Cerebellar nuclear complex (tissue), 1 donor: ENCODE results near the gene SHTN1.

Experiments used
- DNase-seq, 2 experiments: peaks; one replicate each; lab custom pipeline; 2025; lab: John Stamatoyannopoulos, UW

The SHTN1 gene, protein sequence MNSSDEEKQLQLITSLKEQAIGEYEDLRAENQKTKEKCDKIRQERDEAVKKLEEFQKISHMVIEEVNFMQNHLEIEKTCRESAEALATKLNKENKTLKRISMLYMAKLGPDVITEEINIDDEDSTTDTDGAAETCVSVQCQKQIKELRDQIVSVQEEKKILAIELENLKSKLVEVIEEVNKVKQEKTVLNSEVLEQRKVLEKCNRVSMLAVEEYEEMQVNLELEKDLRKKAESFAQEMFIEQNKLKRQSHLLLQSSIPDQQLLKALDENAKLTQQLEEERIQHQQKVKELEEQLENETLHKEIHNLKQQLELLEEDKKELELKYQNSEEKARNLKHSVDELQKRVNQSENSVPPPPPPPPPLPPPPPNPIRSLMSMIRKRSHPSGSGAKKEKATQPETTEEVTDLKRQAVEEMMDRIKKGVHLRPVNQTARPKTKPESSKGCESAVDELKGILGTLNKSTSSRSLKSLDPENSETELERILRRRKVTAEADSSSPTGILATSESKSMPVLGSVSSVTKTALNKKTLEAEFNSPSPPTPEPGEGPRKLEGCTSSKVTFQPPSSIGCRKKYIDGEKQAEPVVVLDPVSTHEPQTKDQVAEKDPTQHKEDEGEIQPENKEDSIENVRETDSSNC

DNA sequence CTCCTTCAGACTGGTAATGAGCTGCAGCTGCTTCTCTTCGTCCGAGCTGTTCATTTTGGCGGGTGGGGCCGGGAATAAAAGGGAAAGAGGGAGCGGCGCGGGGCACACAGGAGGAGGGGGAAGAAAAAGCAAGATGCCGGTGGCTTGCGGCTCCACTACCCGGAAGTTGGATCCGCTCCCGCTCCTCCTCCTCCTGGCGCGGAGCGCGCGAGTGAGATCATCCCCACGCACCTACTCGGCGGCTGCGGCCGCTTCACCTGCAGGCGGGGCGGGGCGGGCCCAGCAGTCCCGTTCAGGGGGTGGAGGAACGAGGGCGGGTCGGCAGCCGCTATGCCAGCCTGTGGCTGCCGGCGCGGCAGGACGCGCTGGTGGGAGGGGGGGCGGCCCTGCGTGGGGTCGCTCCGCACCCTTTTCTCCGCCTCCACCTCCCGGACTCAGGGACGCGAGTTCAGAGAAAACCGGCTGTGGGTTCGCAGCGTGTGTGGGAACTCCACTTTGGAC, at the start of gene SHTN1:
TSS of gene SHTN1 (minus strand) at position 162 of the 501 bp plus-strand sequence. CDS start at position 54, 108 bp downstream.
- no peak for DNase-seq

DNA sequence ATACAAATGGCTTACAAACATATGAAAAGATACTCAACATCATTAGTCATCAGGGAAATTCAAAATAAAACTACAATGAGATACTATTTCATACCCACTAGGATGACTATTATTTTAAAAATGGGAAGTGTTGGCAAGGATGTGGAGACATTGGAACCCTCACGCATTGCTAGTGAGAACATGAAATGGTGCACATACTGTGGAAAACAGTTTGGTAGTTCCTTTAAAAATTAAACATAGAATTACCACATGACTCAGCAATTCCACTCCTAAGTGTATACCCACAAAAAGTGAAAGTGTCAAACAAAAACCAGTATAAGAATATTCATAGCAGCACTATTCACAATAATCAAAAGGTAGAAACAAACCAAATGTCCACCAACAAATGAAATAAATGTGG, 48.5 kb upstream of the SHTN1 start:
- no peak for DNase-seq

DNA sequence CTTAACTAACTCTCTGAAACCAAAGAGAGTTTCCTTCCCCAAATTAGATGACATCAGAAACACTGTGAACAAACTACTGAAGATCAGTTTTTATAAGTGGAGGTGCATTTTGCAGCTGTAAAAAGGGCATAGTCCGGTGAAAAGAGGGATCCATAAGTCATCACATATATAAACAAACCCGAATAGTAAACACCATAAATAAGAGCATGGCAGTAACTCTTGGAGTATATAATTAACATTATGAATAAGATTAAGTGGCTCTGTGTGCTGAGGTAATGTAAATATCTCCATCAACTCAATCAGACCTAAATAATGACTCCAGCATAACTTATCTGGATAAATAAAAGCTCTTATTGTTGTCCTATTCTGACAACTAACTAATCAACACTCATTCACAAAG, 43.0 kb upstream of the SHTN1 start:
- DNase-seq, result no peak

DNA sequence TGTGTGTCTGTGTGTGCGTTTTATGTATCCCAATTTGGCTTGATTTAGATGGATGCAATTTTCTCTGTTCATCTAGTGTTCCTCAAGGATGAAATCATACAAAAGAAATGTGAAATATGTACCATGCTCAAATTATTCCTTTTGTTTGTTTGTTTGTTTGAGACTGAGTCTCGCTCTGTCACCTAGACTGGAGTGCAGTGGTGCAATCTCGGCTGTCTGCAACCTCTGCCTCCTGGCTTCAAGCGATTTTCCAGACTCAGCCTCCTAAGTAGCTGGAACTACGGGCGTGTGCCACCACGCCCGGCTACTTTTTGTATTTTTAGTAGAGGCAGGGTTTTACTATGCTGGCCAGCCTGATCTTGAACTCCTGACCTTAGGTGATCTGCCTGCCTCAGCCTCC, 11.3 kb upstream of the SHTN1 start:
- DNase-seq, result no peak

DNA sequence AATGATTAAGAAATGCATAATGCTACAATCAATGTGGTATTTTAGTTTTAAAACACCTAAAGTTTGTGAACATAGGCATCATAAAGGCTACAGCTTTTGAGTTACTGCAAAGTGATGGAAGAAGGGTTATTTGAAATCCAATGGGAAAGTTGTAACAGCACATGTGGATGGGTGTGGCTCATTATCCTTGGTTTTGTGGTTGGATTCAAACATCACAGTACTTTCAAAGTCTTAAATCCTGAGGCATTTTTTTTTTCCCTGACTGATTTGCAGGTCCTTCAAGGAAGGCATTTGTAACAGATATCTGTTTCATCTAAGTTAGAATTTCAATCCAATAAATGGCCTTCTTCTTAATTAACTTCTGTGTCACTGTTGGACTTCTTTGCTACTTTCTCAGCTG, 9.8 kb upstream of the SHTN1 start:
- DNase-seq, result no peak

DNA sequence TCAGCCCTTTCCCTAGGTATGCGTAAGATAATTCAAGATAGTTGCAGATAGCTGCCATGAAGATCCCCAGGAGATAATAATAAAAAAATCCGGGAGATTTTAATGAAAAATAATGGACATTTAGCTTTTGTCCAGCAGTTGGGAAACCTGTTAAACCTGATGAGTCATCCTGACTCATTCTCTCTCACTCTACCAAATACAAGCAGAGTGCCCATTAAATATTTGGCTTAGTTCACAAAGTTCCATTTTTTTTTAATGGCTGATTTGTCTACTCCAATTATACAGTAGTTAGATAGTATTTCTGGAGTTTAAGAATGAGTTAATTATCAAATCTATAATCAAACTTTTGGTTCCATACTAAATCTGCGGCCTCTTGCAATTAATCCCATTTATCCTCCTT, 2.1 kb upstream of the SHTN1 start:
- no peak for DNase-seq

DNA sequence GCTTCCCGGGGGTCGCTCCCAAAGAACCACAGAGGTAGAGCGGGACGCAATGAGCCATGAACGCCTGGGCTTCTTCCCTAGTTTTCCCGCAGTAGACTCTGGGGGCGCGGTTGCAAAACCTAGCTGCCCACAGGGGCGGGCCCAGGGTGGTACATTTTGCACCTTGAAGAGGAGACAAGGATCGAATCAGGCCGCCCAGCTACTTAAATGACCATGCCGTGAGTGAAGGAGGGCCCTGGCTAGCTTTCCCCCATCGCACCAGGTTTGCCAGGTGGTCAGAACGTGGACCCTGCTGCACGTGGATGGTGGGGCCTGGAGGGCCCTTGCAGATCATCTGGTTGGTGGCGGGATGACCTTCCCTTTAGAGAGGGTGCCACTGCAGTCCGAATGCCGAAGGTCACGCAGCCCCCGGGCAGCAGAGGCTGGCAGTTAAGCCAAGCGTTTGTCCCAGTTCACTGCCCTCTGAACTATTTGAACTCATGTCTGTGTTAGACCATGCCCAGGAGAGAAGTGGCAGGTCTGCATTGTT, 604 bp upstream of the SHTN1 start:
- no peak for DNase-seq

DNA sequence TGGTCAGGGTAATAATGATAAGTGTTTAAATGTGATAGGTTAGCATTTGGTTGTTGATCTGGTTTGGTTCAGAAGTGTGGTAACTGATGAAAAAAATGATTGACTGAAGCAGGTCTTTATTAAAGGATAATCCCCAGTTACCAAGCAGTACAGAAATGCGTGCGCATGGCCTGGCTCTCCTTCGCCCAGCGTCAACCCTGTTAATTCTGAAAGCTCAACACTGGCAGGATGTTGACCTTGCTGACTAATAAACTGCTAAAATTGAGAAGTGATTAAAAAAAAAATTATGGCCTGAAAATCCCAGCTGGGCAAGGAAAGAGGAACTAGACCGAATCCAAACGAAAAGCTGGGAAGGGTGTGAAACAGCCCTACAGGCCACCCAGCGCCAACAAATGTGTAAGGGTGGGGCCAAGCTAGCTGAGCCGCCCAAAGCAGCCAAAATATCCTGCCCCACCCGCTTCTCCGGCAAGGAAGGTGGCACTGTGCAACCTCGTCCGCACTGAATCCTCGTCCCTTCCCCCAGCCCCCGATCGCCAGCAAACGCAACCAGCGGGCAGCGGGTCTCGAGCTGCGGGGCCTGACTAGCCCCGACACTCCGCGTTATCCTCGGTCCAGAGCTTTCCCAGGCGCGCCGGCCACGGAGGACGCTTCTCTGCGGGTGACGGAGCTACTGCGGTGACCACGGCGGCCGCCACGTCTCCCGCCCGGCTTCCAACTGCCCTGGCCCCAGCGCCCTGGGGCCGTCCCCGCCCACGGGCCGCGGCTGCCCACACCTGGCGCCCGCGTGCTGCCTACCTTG, 561 bp downstream of the SHTN1 start:
- no peak for DNase-seq

DNA sequence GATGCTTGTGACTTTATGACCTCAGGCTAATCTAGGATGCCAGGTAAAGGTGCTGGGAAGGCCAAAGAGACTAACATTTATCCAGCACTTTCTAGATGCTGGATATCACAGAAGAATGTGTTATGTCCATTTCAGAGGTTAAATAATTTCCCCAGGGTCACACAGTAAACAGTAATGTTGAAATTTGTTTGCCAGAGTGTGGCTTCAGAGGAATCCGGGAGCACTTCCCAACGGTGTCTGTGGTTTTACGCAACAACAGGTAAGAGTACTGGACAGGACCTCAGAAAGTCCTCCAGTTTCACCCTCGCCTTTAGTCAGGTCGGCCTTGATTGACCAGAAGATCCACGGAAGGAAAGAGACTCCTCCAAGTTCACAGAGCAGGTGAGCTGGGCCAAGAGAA, 1.7 kb downstream of the SHTN1 start:
- no peak for DNase-seq

DNA sequence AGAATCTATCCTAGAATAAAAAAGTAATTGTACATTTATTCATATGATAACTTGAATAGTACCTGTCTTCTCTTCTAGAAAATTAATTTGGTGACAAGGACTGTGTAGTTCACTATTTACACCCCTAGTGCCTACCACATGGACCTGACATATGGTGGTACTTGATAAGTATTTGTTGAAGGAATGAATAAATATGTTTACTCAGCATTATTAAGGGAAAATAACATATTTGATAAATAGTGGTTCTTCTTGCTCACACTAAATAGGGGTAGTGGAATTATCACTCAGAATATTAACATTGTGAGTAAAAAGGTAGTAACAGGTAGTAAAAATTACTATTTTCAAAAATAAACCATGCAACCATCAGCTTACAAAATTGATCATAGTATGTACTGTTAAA, 2.8 kb downstream of the SHTN1 start:
- no peak for DNase-seq

DNA sequence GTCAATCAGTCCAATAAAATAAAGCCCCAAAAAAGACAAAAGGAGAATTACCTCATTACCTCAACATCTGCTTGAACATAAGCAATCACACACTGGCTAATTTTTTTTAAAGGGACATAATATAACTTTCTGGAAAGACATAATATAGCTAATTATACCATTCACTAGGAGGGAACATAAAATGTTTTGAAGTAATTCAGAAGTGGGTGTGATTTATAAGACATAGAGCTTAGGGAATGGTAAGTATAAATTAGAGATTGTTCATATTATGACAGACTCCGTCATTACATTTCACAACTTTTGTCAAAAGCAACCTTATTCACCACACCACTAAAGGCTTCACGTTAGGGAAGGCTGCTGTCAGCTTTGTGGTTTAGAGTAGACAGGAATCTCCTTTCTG, 3.8 kb downstream of the SHTN1 start:
- no peak for DNase-seq

DNA sequence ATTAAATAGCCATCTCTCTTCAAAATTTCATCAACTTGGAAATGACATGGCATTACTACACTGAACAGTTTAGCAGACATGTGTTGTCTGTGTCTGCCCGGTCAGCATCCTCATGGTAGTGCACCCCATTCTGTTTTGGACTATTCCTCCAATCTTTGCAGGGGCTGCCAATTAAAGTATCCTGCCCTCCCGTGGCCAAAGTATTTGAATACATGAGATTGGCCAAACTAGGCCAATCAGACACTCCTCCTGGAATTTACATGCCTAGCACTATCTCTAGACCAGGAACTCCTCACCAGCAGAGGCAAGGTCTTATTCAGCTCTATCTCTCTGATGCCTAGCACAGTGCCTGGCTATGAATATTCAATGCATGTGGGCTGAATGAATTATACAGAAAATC, 4.4 kb downstream of the SHTN1 start:
- no peak for DNase-seq

DNA sequence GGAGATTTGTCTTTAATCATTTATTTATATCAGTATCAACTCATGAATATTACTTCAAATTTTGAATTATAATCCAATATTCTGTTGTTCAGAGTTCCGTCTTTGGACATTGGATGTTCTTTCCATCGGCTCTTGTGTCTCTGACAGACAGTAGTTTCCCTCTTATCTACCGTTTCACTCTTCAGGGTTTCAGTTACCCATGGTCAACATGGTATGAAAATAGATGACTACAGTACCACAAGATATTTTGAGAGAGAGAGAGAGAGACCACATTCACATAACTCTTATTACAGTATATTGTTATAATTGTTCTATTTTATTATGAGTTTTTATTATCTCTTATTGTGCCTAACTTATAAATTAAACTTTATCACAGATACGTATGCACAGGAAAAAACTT, 6.8 kb downstream of the SHTN1 start:
- DNase-seq, result no peak

DNA sequence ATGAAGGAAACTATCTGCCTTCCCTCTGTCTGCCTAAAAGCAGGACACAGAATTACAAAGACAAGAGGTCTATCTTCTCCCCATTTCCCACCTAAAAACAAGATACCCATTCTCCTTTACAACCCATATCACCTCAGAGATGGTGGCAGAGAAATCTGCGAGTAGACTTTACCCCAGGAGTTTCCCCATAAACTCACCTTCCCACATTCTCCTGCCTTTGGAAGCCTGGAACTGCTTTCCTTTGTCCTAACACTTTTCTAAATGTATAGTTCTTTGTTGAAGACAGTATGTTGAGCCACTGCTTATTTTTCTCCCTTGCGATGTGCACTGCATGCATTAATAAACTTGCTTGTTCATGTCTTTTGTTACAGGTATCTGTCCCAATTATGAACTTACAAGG, 8.0 kb downstream of the SHTN1 start:
- no peak for DNase-seq

DNA sequence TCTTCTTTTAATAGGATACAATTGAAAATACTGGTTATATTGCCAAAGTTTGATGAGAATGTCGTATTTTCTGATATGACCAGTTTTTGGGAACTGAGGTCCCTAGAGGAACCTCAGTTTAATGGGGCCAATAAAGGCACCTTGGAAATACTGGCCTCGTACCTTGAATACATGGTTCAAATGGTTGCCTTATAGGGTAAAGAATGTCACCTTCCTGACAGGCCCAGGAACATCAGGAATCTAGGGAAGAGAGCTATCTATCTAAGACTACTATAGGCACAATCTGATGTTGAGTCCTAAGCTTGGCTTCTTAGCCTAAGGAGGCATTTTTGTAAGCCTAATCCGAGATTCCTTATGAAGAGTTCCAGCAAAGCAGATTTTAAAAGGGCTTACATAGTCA, 9.3 kb downstream of the SHTN1 start:
- no peak for DNase-seq

DNA sequence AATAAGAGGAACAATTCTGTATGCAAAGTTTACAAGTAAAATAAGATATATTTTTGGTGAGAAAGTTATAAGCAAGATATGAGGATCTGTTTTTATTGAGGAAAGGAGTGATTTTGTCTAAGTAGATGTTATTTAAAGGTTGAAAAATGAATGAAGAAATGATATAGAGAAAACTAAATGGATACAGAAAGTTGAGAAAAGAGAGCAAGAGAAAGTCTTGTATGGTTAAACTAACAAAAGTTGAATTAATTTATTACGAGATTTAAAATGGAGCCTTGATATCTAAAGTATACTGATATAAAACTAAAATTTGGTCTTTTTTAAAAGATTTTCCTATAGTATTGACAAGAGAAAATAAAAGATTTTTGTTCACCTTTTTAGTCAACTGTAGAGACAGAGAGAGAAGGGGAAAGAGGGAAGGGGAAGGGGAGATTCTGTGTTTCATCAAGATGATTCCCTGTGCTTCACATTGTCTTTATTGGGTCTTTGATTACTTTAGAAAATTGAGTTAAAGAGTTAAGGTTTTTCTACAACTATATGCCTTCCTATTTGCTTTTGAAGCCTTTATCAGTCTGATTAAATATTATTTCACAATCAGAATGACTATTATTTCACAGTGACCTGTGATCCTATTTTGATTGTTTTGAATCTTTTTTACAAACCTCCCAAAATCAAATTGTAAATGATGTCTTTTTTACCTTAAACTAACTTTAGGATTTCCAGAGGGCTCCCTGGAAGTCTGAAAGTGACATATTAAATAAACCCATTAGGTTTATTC, 10.7 kb downstream of the SHTN1 start:
- no peak for DNase-seq

DNA sequence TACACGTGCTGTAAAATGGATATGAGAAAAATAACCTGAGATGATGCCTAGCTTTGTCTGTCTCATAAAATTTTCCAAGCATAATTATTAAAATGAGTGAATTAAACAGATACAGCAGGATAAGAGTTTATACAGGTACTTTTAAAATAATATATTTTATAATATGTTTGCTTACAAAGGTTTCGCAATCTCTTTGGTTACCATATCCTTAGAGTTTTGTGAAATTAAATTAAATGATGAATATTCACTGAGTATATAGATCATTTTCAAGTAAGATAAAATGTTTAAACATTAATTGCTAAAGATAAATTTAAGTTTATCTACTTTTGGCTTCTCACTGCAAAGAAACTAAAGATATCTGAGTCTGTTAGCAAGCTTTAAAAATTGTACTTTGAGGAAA, 11.4 kb downstream of the SHTN1 start:
- DNase-seq, result no peak

DNA sequence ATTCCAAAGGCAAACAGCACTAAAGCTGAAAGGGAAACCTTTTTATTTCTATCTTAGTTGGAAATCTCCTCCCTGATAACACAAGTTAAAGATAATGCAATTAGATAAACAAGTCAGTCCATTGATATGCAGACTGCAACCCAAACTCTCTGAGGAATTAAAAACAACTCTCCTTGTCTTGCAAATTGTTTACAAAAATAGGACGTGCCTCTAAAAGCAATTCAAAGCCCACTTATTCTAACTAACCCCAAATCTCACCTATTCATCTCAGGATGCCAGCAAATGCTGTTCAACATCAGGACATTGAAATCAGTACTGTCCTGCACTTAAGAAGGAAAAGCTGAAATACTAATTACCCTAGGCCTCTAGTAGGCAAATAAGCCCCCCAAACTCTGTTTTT, 12.8 kb downstream of the SHTN1 start:
- DNase-seq, result no peak

DNA sequence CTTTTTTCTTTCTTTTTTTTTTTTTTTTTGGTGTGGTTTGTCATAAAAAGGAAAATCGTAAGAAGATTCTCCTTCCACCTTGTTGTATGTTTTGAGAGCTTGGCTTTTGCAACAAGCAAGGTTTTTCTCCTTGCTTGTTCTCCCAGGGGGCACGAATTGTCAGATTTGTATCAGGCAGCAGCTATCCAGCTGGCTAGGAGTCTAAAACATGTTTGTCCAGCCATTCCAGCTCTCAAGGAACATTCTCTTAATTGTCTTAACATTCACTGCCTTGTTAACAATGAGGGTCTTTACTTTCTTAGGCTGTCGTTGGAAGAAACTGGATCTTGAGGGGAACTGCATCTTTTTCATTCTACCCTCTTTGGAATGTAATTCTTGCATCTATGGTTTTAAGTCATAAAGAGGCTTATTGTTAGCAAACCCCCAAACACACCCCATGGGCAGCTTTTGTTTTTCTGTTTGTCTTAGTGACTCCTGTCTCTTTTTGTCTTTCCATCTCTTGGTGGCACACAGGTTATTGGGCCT, 14.6 kb downstream of the SHTN1 start:
- DNase-seq, result no peak

DNA sequence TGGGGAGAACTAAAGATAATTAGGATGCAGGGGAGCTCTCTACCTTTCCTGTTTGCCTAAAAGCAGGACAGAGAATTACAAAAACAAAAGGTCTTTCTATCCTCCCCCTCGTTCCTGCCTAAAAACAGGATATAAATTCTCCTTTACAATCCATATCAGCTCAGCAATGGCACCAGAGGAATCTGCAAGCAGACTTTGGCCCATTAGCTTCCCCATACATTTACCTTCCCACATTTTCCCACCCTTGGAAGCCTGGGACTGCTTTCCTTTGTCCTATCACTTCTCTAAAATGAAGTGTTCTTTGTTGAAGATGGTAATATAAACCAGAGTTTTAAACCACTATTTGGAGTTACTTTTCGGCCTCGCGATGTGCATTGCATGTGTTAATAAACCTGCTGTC, 15.5 kb downstream of the SHTN1 start:
- DNase-seq, result no peak

DNA sequence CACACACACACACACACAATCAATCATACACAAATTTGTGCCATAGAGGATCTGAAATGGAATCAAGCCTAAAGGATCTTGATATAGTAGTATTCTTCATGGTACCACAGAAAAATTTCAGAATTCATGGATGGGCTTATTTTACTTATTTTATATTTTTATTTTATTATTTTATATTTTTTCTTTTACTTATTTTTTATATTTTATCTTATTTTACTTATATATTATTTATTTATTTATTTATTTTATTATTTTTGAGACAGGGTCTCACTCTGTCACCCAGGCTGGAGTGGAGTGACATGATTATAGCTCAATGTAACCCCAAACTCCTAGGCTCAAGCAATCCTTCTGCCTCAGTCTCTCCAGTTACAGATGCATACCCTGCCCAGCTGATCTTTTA, 16.7 kb downstream of the SHTN1 start:
- no peak for DNase-seq

DNA sequence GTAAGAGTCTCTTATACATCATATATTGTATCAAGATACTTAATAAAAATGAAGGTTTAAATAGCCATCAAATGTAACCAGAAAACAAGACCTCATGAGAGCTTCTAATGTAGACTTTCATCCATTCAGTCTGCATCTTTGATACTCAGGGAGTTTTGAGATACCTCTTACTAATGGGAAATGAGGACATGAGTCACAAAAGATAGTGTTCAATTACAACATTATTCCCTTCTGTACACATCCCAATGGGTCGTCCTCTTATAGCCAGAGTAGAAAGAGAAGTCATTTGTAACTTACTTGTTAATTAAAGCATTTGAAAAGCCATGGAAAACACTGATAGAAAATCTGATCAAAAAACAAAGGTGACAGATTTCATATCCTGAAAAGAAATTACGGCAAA, 19.4 kb downstream of the SHTN1 start:
- DNase-seq, result no peak
